NAMALWA (cell line): ENCODE measurements around the gene WDFY4.

Experiments
- DNase-seq: peaks from one replicate; pipeline ENCODE4 v3.0.0-alpha.2; 2015; ENCODE audit warnings: low spot score

The WDFY4 gene

GRCh38 chr10:48690791-48691660, 6.4 kb downstream of the WDFY4 start:
- no peak for DNase-seq

GRCh38 chr10:48691812-48692528, 7.3 kb downstream of the WDFY4 start:
- DNase-seq = no peak

GRCh38 chr10:48692748-48693147, 8.1 kb downstream of the WDFY4 start:
- no peak for DNase-seq

- DNase-seq = no peak
Observed at GRCh38 chr10:48693206-48693605, 8.5 kb downstream of the WDFY4 start.

GRCh38 chr10:48694371-48695030, 9.8 kb downstream of the WDFY4 start:
- no peak for DNase-seq

- no peak for DNase-seq
Observed at GRCh38 chr10:48695636-48696534, 11.2 kb downstream of the WDFY4 start.

- no peak for DNase-seq
Observed at GRCh38 chr10:48696535-48696873, 11.8 kb downstream of the WDFY4 start.

GRCh38 chr10:48697091-48697490, 12.4 kb downstream of the WDFY4 start:
- DNase-seq = no peak

- no peak for DNase-seq
Observed at GRCh38 chr10:48697821-48698764, 13.4 kb downstream of the WDFY4 start.

GRCh38 chr10:48699011-48699627, 14.4 kb downstream of the WDFY4 start:
- DNase-seq = no peak

- DNase-seq = no peak
Observed at GRCh38 chr10:48700071-48700470, 15.4 kb downstream of the WDFY4 start.

GRCh38 chr10:48700493-48700892, 15.8 kb downstream of the WDFY4 start:
- DNase-seq = no peak

- peak; percentile 39 for DNase-seq
Observed at GRCh38 chr10:48701139-48701901, 16.6 kb downstream of the WDFY4 start.

- no peak for DNase-seq
Observed at GRCh38 chr10:48701941-48702340, 17.3 kb downstream of the WDFY4 start.

- no peak for DNase-seq
Observed at GRCh38 chr10:48703531-48704122, 19.0 kb downstream of the WDFY4 start.

GRCh38 chr10:48704156-48704555, 19.5 kb downstream of the WDFY4 start:
- DNase-seq = no peak

GRCh38 chr10:48705401-48705938, 20.8 kb downstream of the WDFY4 start:
- no peak for DNase-seq

GRCh38 chr10:48707472-48707871, 22.8 kb downstream of the WDFY4 start:
- DNase-seq = no peak

- no peak for DNase-seq
Observed at GRCh38 chr10:48708144-48708543, 23.5 kb downstream of the WDFY4 start.
